ENCODE data around the gene DDX47. TPM values are rescaled to one million over a fixed set of nuclear protein-coding genes. Genes with fewer than 3 reads are reported as not detected.

The DDX47 gene
- total and polyA plus RNA-seq, 9 donors = 43.9 to 55.5 (median 50.2) TPM

GRCh38 chr12:12784911-12785814, 28.0 kb upstream of the DDX47 start, which contains the start of gene APOLD1:
APOLD1 (plus strand) TSS chr12:12785659; CDS start chr12:12785692, 33 bp downstream.
- Histone ChIP-seq H3K9me3 (replicated peaks; ENCODE audit: control insufficient read depth, low read depth, low read length) (no peaks in the 10 kb centered on the region), H3K4me3 (ENCODE audit: low read length) (peak within 1 kb of the TSS; percentile 74), H3K27ac (ENCODE audit: low read length) (peak within 1 kb of the TSS; percentile 96), H3K27me3 (ENCODE audit: control insufficient read depth, insufficient read depth, low read length) (no peaks in the 10 kb centered on the region), H3K4me1 (ENCODE audit: control insufficient read depth, insufficient read depth, low read length) (peaks cover 26% of the 10 kb centered on the region), H3K36me3 (ENCODE audit: control insufficient read depth, insufficient read depth, low read length) (no peaks in the 10 kb centered on the region)
- WGBS (ENCODE audit: insufficient coverage) = 56% methylated on average over 6 of the region's 14 CpGs
- DNase-seq = peak; percentile 89

GRCh38 chr12:12786351-12786705, 26.8 kb upstream of the DDX47 start:
- DNase-seq = no peak
- Histone ChIP-seq H3K27ac (ENCODE audit: low read length) (peak overlapping the region; percentile 96), H3K4me1 (ENCODE audit: control insufficient read depth, insufficient read depth, low read length) (peaks cover 26% of the 10 kb centered on the region), H3K27me3 (ENCODE audit: control insufficient read depth, insufficient read depth, low read length) (no peaks in the 10 kb centered on the region), H3K9me3 (replicated peaks; ENCODE audit: control insufficient read depth, low read depth, low read length) (no peaks in the 10 kb centered on the region), H3K36me3 (ENCODE audit: control insufficient read depth, insufficient read depth, low read length) (no peaks in the 10 kb centered on the region), H3K4me3 (ENCODE audit: low read length) (peak overlapping the region; percentile 74)
- WGBS (ENCODE audit: insufficient coverage) = 8% methylated on average over 2 of the region's 4 CpGs

DNA sequence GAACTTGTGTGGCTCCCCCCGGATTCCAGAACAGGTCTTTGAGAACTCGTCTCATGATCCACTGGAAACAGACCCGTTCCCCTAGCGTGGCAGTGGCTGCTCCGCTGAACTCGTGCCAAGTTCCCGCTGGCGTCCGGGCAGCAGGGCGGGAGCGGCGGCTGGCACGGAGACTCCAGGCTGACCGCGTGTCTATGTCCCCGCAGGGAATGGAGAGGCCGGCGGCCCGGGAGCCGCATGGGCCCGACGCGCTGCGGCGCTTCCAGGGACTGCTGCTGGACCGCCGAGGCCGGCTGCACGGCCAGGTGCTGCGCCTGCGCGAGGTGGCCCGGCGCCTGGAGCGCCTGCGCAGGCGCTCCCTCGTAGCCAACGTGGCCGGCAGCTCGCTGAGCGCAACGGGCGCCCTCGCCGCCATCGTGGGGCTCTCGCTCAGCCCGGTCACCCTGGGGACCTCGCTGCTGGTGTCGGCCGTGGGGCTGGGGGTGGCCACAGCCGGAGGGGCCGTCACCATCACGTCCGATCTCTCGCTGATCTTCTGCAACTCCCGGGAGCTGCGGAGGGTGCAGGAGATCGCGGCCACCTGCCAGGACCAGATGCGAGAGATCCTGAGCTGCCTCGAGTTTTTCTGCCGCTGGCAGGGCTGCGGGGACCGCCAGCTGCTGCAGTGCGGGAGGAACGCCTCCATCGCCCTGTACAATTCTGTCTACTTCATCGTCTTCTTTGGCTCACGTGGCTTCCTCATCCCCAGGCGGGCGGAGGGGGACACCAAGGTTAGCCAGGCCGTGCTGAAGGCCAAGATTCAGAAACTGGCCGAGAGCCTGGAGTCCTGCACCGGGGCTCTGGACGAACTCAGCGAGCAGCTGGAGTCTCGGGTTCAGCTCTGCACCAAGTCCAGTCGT, 26.2 kb upstream of the DDX47 start:
- H3K27me3 ChIP-seq (ENCODE audit: control insufficient read depth, insufficient read depth, low read length) = no peaks in the 10 kb centered on the region
- WGBS (ENCODE audit: insufficient coverage) = 1% methylated on average over 79 of the region's 80 CpGs

DNA sequence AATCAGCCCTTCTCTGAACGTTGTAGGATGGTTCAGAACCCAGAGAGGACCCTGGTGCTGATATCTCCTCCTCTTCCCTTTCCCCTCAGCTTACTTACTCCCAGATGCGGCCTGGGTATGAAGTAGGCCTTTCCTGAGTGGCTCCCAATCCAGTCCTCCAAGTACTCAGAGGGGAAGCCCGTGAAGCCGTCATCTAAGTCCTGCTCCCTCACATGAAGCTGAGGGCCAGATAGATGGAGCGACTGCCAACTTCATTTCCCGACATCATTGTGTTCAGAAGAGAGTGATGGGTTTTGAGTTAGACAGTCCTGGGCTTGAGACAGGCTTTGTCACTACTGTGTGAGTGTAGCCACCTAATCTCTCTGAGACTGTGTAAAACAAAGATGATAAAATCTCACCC, 25.0 kb upstream of the DDX47 start:
- peaks cover 38% of the 10 kb centered on the region for H3K4me1 ChIP-seq (ENCODE audit: control insufficient read depth, insufficient read depth, low read length)
- DNase-seq = peak; percentile 68
- no peaks in the 10 kb centered on the region for H3K36me3 ChIP-seq (ENCODE audit: control insufficient read depth, insufficient read depth, low read length)
- peak overlapping the region; percentile 96 for H3K27ac ChIP-seq (ENCODE audit: low read length)
- no peak overlapping the region for H3K4me3 ChIP-seq (ENCODE audit: low read length)
- no peaks in the 10 kb centered on the region for H3K9me3 ChIP-seq (replicated peaks; ENCODE audit: control insufficient read depth, low read depth, low read length)
- no peaks in the 10 kb centered on the region for H3K27me3 ChIP-seq (ENCODE audit: control insufficient read depth, insufficient read depth, low read length)
- WGBS (ENCODE audit: insufficient coverage) = 43% methylated on average over 1 of the region's 6 CpGs

More for the DNA sequence above, 26.2 kb upstream of the DDX47 start:
- H3K36me3 ChIP-seq (ENCODE audit: control insufficient read depth, insufficient read depth, low read length) = no peaks in the 10 kb centered on the region
- H3K4me3 ChIP-seq (ENCODE audit: low read length) = peak overlapping the region; percentile 74
- no peaks in the 10 kb centered on the region for H3K9me3 ChIP-seq (replicated peaks; ENCODE audit: control insufficient read depth, low read depth, low read length)
- H3K27ac ChIP-seq (ENCODE audit: low read length) = peak overlapping the region; percentile 96
- peaks cover 32% of the 10 kb centered on the region for H3K4me1 ChIP-seq (ENCODE audit: control insufficient read depth, insufficient read depth, low read length)
- DNase-seq = peak; percentile 96

DNA sequence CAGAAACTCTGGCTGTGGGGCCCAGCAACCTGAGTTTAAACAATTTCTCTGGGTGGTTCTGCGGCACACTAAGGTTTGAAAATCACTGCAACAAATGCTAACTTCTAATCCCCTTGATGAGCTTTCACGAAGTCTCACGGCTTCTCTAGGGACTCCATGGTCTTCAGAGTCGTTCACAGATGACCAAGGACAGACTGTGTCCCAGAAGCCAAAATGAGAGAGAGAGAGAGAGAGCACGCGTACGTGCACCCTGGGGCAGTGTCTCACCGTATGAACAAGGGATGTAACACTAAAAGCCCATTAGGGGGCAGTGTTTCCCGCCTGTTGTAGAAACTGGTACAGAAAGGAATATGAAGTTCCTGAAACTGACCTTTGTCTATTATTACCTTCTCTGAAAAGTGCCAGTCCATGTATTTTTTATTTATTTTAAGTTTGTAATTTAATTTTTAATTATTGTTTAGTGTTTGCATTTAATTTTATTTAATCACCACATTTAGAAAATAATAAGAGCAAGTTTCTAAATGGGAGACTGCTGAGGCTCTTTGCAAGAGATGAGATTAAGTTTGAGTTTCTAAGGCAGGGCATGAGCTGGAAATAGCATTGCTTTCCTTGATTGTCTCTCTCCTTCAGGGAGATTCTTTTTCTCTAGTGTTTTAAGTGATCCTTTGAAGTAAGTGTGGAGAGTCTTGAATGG, 24.3 kb upstream of the DDX47 start:
- no peak overlapping the region for H3K4me3 ChIP-seq (ENCODE audit: low read length)
- 4% methylated on average over 3 of the region's 9 CpGs for WGBS (ENCODE audit: insufficient coverage)
- H3K27ac ChIP-seq (ENCODE audit: low read length) = peak overlapping the region; percentile 96
- DNase-seq = peak; percentile 89
- H3K27me3 ChIP-seq (ENCODE audit: control insufficient read depth, insufficient read depth, low read length) = no peaks in the 10 kb centered on the region
- H3K36me3 ChIP-seq (ENCODE audit: control insufficient read depth, insufficient read depth, low read length) = no peaks in the 10 kb centered on the region
- H3K4me1 ChIP-seq (ENCODE audit: control insufficient read depth, insufficient read depth, low read length) = peaks cover 38% of the 10 kb centered on the region
- H3K9me3 ChIP-seq (replicated peaks; ENCODE audit: control insufficient read depth, low read depth, low read length) = no peaks in the 10 kb centered on the region

- Histone ChIP-seq H3K27me3 (ENCODE audit: control insufficient read depth, insufficient read depth, low read length) (no peaks in the 10 kb centered on the region), H3K9me3 (replicated peaks; ENCODE audit: control insufficient read depth, low read depth, low read length) (no peaks in the 10 kb centered on the region), H3K36me3 (ENCODE audit: control insufficient read depth, insufficient read depth, low read length) (no peaks in the 10 kb centered on the region), H3K27ac (ENCODE audit: low read length) (no peak overlapping the region), H3K4me1 (ENCODE audit: control insufficient read depth, insufficient read depth, low read length) (peaks cover 29% of the 10 kb centered on the region), H3K4me3 (ENCODE audit: low read length) (no peak overlapping the region)
- WGBS (ENCODE audit: insufficient coverage) = no CpG with 5 or more reads among the region's 4 CpGs
- DNase-seq = no peak
Measured at GRCh38 chr12:12790956-12791355, 22.2 kb upstream of the DDX47 start.

DNA sequence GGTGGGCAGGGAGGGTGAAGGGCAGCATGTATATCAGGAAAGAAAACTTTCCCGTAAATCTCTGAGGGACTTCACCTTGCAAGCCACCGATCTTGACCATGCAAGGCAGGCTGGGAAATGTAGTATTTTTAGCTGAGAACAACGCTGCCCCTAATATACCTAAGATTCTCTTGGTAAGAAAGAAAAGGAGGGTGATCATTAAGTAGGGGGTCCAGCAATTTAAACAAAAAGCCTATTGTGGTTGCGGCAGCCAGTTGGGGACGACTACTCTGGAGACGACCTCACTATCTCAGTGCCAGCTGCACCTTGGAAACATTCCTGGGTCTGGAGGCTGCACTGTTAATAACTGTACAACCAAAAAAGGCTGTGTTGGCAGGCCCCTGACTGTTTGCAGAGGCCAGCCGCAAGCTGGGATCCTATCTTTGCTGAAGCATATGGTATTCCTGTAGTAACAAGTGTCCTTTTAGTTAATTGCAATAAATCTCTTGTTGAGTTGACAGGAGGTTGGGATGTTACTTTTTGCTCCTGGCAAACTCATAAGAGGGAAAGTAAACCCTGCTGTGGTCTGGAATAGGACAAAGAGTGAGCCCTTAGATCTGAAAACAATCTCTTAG, 21.3 kb upstream of the DDX47 start:
- 16% methylated on average over 4 of the region's 7 CpGs for WGBS (ENCODE audit: insufficient coverage)
- H3K27ac ChIP-seq (ENCODE audit: low read length) = peak overlapping the region; percentile 60

DNA sequence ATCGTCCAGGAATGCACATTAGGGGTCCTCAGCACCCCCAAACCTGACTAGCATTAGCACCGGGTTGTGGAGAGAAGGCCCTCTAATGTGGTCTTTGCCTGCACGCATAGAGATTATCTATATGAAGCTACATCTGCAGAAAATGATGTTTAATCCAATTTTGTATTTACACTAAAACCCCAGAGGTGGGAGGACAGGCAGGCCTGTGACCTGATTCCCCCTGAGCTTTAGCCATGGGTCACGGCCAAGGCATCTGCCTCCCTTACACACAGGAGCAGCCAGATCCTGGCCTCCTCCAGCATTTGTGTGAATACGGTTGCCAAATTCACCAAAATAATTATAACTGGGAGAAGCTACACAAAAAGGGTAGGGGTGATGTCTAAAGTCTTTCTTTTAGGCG, 20.7 kb upstream of the DDX47 start:
- H3K4me3 ChIP-seq (ENCODE audit: low read length) = no peak overlapping the region
- no peaks in the 10 kb centered on the region for H3K36me3 ChIP-seq (ENCODE audit: control insufficient read depth, insufficient read depth, low read length)
- H3K27me3 ChIP-seq (ENCODE audit: control insufficient read depth, insufficient read depth, low read length) = no peaks in the 10 kb centered on the region
- peak overlapping the region; percentile 60 for H3K27ac ChIP-seq (ENCODE audit: low read length)
- peaks cover 26% of the 10 kb centered on the region for H3K4me1 ChIP-seq (ENCODE audit: control insufficient read depth, insufficient read depth, low read length)
- peak; percentile 47 for DNase-seq
- 60% methylated on average over 1 of the region's 6 CpGs for WGBS (ENCODE audit: insufficient coverage)
- no peaks in the 10 kb centered on the region for H3K9me3 ChIP-seq (replicated peaks; ENCODE audit: control insufficient read depth, low read depth, low read length)

More for the DNA sequence above, 21.3 kb upstream of the DDX47 start:
- H3K36me3 ChIP-seq (ENCODE audit: control insufficient read depth, insufficient read depth, low read length) = no peaks in the 10 kb centered on the region
- DNase-seq = peak; percentile 84
- H3K27me3 ChIP-seq (ENCODE audit: control insufficient read depth, insufficient read depth, low read length) = no peaks in the 10 kb centered on the region
- no peaks in the 10 kb centered on the region for H3K9me3 ChIP-seq (replicated peaks; ENCODE audit: control insufficient read depth, low read depth, low read length)
- H3K4me3 ChIP-seq (ENCODE audit: low read length) = peak overlapping the region; percentile 2
- peaks cover 29% of the 10 kb centered on the region for H3K4me1 ChIP-seq (ENCODE audit: control insufficient read depth, insufficient read depth, low read length)

DNA sequence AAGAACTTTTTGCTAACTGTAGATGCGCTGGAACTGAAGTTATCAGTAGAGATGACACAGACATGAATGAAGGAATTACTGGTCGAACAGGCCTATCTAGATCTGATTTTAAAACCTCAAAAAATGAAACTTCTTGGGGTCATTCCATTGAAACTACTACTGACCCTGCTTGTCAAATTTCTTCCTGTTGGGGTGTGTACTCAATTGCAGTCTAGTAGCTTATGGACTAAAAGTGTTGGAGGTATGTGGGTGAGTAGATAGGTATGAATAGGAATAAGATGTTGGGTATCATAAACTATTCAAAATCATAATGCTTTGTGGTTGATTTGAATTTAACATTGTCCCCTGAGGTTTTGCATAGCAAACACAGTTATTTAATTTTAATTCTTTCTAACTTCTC, 18.5 kb upstream of the DDX47 start:
- Histone ChIP-seq H3K36me3 (ENCODE audit: control insufficient read depth, insufficient read depth, low read length) (no peaks in the 10 kb centered on the region), H3K27me3 (ENCODE audit: control insufficient read depth, insufficient read depth, low read length) (no peaks in the 10 kb centered on the region), H3K9me3 (replicated peaks; ENCODE audit: control insufficient read depth, low read depth, low read length) (no peaks in the 10 kb centered on the region), H3K4me1 (ENCODE audit: control insufficient read depth, insufficient read depth, low read length) (peaks cover 12% of the 10 kb centered on the region), H3K4me3 (ENCODE audit: low read length) (no peak overlapping the region), H3K27ac (ENCODE audit: low read length) (no peak overlapping the region)
- no peak for DNase-seq
- WGBS (ENCODE audit: insufficient coverage) = no CpG with 5 or more reads among the region's 2 CpGs
